Stimulated activated CD4-positive, alpha-beta T cell treated with anti-CD3 and anti-CD28 coated beads, Interleukin-12 subunit alpha, Interleukin-12 subunit beta, amount 100 ng/mL, for 4 hours (primary cell): ENCODE data around the gene ZNF727.
"Not testable (repeated sequence)": the region's sequence is repeated elsewhere in the genome, so short reads cannot be mapped to it uniquely, and the experiment has no call there.

Source experiments
- DNase-seq: peaks from one replicate; pipeline ENCODE4 v3.0.0-alpha.2; 2020

Gene ZNF727

DNA sequence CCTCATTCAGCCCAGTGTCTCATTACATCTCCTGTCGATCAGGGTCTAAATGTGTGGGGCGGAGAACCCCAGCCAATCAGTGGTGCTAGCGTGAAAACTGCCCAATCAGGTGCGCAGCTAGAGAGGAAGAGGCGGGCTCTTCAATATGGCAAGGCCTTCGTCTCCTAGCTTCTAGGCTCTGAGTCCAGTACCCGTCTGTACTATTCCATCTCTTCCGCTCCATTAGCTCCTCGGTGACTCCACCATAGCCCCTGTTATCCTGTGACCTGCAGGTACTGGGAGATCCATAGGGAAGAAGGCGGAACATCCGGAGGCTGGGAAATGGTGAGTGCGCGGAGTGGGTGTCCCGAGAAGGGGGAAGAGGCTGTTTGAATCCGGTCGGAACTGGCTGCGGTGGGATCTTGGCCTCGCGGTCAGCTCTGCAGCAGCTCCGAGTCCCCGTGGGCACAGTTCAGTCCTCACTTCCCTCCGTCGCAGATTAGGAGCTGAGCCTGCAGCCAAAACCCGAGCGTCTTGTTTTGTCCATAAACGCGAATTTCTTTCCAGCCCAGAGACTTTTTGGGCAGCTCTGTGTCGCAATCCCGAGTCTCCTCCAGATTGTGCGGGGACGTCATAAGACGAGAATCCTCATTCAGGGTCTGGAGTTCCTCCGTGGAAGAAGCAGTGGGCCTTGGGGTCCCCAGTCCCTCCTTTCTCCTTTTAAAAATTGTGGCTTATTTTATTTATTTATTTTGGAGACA, at the start of gene ZNF727:
TSS of gene ZNF727 (plus strand) at position 134 of the 740 bp plus-strand sequence. CDS start at position 322, 188 bp downstream.
- DNase-seq: peak; percentile 16

DNA sequence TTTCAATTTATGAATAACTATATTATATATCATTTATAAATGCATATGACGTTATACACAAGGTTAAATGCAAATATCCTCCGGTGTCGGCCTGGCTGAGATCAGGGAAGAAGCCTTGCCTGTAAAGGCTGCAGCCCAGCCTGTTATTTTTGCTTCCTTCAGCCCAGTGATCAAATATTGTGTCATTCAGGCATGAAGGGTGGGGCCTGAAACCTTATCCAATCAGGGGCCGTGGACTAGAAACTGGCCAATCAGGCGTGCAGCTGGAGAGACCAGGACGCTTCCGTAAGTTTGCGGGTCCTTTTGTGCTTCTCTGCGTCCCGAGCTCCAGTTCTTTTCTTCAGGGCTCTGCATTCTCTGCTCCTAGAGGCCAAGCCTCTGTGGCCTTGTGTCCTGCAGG, 46.7 kb upstream of the ZNF727 start, which contains the start of gene ZNF722:
TSS of gene ZNF722 (plus strand) at position 301 of the 400 bp plus-strand sequence. CDS start 113 bp downstream, outside the sequence.
- DNase-seq: no peak

DNA sequence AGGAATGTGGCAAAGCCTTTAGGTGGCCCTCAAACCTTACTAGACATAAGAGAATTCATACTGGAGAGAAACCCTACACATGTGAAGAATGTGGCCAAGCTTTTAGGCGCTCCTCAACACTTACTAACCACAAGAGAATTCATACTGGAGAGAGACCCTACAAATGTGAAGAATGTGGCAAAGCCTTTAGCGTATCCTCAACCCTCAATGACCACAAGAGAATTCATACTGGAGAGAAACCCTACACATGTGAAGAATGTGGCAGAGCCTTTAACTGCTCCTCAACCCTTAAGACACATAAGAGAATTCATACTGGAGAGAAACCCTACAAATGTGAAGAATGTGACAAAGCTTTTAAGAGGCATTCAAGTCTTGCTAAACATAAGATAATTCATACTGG, 29.7 kb upstream of the ZNF727 start:
- DNase-seq: not testable (repeated sequence)

DNA sequence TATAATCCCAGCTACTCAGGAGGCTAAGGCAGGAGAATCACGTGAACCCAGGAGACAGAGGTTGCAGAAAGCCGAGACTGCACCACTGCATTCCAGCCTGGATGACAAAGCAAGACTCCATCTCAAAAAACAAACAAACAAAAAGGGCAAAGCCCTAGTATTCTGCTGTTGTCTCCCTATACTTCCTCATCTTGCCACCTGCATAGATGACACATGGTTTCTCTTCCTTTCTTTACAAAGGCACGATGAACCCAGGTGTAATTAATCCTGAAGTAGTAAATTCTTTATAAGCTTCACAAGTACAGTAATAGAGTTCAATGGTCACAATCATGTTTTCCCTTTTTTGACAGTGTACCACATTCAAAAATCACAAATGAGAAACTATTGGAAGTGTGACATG, 9.8 kb upstream of the ZNF727 start:
- no peak for DNase-seq

DNA sequence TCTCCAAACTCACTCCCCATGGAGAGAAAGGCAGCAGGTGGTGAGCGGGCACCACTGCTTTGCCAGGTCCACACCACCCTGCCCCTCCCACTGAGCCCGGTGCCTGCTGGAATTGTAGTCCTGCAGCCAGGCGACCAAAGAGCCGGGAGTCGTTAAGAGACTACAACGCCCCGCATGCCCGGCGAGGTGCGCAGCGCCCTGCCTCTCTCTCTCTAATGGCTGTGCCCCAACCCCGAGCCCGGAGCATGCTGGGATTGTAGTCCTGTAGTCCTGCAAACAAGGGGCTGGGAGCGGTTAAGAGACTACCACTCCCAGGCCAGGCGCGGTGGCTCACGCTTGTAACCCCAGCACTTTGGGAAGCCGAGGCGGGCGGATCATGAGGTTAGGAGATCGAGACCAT, 8.1 kb upstream of the ZNF727 start:
- DNase-seq: no peak

DNA sequence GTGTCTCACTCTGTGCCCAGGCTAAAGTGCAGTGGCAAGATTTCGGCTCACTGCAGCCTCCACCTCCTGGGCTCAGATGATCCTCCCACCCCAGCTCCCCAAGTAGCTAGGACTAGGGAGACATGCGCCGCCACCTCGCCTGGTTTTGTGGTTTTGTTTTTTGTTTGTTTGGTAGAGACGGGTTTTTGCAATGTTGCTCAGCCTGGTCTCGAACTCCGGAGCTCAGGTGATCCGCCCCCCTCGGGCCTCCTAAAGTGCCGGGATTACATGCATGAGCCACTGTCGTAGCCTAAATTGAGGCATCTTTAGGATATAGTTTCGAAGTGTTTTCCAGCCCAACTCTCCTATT, 781 bp downstream of the ZNF727 start:
- no peak for DNase-seq

DNA sequence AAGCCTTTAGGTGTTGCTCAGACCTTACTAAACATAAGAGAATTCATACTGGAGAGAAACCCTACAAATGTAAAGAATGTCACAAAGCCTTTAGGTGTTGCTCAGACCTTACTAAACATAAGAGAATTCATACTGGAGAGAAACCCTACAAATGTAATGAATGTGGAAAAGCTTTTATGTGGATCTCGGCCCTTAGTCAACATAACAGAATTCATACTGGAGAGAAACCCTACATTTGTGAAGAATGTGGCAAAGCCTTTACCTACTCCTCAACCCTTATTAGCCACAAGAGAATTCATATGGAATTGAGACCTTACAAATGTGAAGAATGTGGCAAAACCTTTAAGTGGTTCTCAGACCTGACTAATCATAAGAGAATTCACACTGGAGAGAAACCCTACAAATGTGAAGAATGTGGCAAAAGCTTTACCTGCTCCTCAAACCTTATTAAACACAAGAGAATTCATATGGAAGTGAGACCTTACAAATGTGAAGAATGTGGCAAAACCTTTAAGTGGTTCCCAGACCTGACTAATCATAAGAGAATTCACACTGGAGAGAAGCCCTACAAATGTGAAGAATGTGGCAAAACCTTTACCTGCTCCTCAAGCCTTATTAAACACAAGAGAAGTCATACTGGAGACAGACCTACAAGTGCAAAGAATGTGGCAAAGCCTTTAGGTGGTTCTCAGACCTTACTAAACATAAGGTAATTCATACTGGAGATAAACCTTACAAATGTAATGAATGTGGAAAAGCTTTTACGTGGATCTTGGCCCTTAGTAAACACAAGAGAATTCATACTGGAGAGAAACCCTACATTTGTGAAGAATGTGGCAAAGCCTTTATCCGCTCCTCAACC, 32.8 kb downstream of the ZNF727 start:
- not testable (repeated sequence) for DNase-seq

DNA sequence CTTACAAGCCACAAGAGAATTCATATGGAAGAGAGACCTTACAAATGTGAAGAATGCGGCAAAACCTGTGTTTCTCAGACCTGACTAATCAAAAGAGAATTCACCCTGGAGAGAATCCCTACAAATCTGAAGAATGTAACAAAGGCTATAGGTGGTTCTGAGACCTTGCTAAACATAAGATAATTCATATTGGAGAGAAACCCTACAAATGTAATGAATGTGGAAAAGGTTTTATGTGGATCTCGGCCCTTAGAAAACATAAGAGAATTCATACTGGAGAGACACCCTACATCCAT, 33.4 kb downstream of the ZNF727 start:
- DNase-seq: no peak

DNA sequence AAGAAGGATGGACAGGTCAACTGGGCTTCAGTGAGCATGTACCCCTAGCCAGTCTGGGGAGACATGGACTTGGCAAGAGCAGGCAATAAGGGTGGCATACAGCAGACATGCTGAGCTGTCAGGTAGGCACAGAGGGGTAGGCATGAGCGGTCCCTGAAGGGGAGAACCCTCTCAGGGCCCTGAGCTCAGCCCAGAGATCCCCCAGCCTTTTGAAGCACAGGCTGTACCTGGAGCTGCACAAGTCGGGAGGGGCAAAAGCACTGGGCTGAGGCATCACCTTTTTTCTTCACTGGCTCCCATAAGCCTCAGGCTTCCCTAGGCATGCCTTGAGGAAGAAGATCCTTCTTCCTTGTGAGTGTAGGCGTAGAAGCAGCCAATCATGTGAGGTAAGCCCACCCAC, 42.3 kb downstream of the ZNF727 start:
- DNase-seq: no peak

DNA sequence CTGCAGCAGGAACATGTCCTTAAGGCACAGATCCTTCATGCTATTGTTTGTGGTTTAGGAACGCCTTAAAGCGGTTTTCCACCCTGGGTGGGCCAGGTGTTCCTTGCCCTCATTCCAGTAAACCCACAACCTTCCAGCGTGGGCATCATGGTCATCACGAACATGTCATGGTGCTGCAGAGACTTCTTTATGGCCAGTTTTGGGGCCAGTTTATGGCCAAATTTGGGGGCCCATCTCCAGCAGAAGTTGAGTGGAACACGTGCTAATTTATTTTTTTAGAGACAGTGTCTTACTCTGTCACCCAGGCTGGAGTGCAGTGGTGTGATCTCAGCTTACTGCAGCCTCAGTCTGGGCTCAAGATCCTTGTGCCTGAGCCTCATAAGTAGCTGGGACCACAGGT, 43.6 kb downstream of the ZNF727 start:
- DNase-seq: not testable (repeated sequence)
